ENCODE measurements around the gene CCDC120.

CCDC120 gene

GRCh38 chrX:49058794-49059193 is at the start of gene CCDC120:
Gene CCDC120 (plus strand): TSS chrX:49058999. CDS start chrX:49062042, 3,043 bp downstream.
- no peak for DNase-seq

- DNase-seq: no peak
Observed at GRCh38 chrX:49019050-49019449, 39.7 kb upstream of the CCDC120 start.

- DNase-seq: no peak
Observed at GRCh38 chrX:49019599-49020249, 39.1 kb upstream of the CCDC120 start.

- DNase-seq: no peak
Observed at GRCh38 chrX:49029876-49030275, 28.9 kb upstream of the CCDC120 start.

GRCh38 chrX:49030283-49030682 is 28.5 kb upstream of the CCDC120 start:
- no peak for DNase-seq

- no peak for DNase-seq
Observed at GRCh38 chrX:49037883-49038475, 20.8 kb upstream of the CCDC120 start.

GRCh38 chrX:49039598-49040375 is 19.0 kb upstream of the CCDC120 start:
- DNase-seq: peak; percentile 58 to 60

GRCh38 chrX:49040376-49040955 is 18.3 kb upstream of the CCDC120 start:
- DNase-seq: no peak

- peak in 1 of 2 donors; percentile 22 for DNase-seq
Observed at GRCh38 chrX:49041744-49042580, 16.8 kb upstream of the CCDC120 start.

GRCh38 chrX:49042581-49043219 is 16.1 kb upstream of the CCDC120 start:
- no peak for DNase-seq

GRCh38 chrX:49043220-49043986 is 15.4 kb upstream of the CCDC120 start, which contains the start of gene TFE3:
Gene TFE3 (minus strand): TSS chrX:49043357. CDS start chrX:49043226, 131 bp downstream.
- peak; percentile 98 to 99 for DNase-seq

- no peak for DNase-seq
Observed at GRCh38 chrX:49043987-49044281, 14.9 kb upstream of the CCDC120 start.

- DNase-seq: peak; percentile 71 to 80
Observed at GRCh38 chrX:49053223-49054072, 5.4 kb upstream of the CCDC120 start.

GRCh38 chrX:49054073-49054762 is 4.6 kb upstream of the CCDC120 start:
- DNase-seq: no peak

- DNase-seq: no peak
Observed at GRCh38 chrX:49059201-49059600, 402 bp downstream of the CCDC120 start.

- DNase-seq: no peak
Observed at GRCh38 chrX:49059681-49060085, 884 bp downstream of the CCDC120 start.

- DNase-seq: no peak
Observed at GRCh38 chrX:49060914-49061313, 2.1 kb downstream of the CCDC120 start.

GRCh38 chrX:49061490-49061889 is 2.7 kb downstream of the CCDC120 start:
- no peak for DNase-seq

- DNase-seq: no peak
Observed at GRCh38 chrX:49061916-49062315, 3.1 kb downstream of the CCDC120 start.

- DNase-seq: no peak
Observed at GRCh38 chrX:49063715-49064114, 4.9 kb downstream of the CCDC120 start.

Data from CD4-positive, alpha-beta T cell treated with Interleukin-1 beta for 1 hour (primary cell).